ENCODE results near the gene ZNF23. TPM values are rescaled to one million over a fixed set of nuclear protein-coding genes. Genes with fewer than 3 reads are reported as not detected.

Gene ZNF23
- polyA plus RNA-seq, 1 experiment: 14.8 TPM

- no peak overlapping the region for H3K27ac ChIP-seq (ENCODE audit: low read depth, low read length)
- DNase-seq (ENCODE audit: low read depth, low spot score): no peak
- POLR2A ChIA-PET: no interaction called here
- no peak overlapping the region for H3K4me3 ChIP-seq (ENCODE audit: low read depth, low read length)
- CTCF ChIA-PET: interaction anchor here (0.8 to 2.2 kb wide), 3 partner anchors 13 to 73 kb away, joined by 4 to 7 read pairs (median 6); no protein-coding TSS in a partner anchor
- H3K9me3 ChIP-seq (ENCODE audit: control insufficient read depth, insufficient read depth, low read length): no peaks in the 10 kb centered on the region; the same call in 1 of the 2 replicates
- H3K27me3 ChIP-seq (ENCODE audit: control insufficient read depth, insufficient read depth, low read length): peaks cover 15% of the 10 kb centered on the region
- TF ChIP-seq CTCF (IDR thresholded peaks at IDR 0.05; ENCODE audit: low read depth, low read length): no peak
These were observed 35.0 kb downstream of the ZNF23 start for GRCh38 chr16:71426880-71427615.

- ChIA-PET POLR2A (no interaction called here), CTCF (interaction anchor here (0.7 to 2.2 kb wide), 2 partner anchors 14 to 16 kb away, joined by 3 to 7 read pairs; no protein-coding TSS in a partner anchor)
- DNase-seq (ENCODE audit: low read depth, low spot score): peak; percentile 26
- Histone ChIP-seq H3K27me3 (ENCODE audit: control insufficient read depth, insufficient read depth, low read length) (peaks cover 15% of the 10 kb centered on the region), H3K27ac (ENCODE audit: low read depth, low read length) (no peak overlapping the region), H3K9me3 (ENCODE audit: control insufficient read depth, insufficient read depth, low read length) (no peaks in the 10 kb centered on the region; the same call in 1 of the 2 replicates), H3K4me3 (ENCODE audit: low read depth, low read length) (peak overlapping the region; percentile 39; the same call in 1 of the 2 replicates)
- TF ChIP-seq CTCF (IDR thresholded peaks at IDR 0.05; ENCODE audit: low read depth, low read length): no peak
These were observed 35.8 kb downstream of the ZNF23 start for GRCh38 chr16:71426069-71426879.

- ChIA-PET CTCF (interaction anchor here (0.7 to 2.2 kb wide), 2 partner anchors 13 to 16 kb away, joined by 3 to 7 read pairs; no protein-coding TSS in a partner anchor), POLR2A (no interaction called here)
- Histone ChIP-seq H3K27ac (ENCODE audit: low read depth, low read length) (no peak overlapping the region), H3K27me3 (ENCODE audit: control insufficient read depth, insufficient read depth, low read length) (peaks cover 15% of the 10 kb centered on the region), H3K9me3 (ENCODE audit: control insufficient read depth, insufficient read depth, low read length) (no peaks in the 10 kb centered on the region; the same call in 1 of the 2 replicates), H3K4me3 (ENCODE audit: low read depth, low read length) (no peak overlapping the region)
- DNase-seq (ENCODE audit: low read depth, low spot score): no peak
- TF ChIP-seq CTCF (IDR thresholded peaks at IDR 0.05; ENCODE audit: low read depth, low read length): no peak
These were observed 36.3 kb downstream of the ZNF23 start for GRCh38 chr16:71425746-71426068.

- TF ChIP-seq CTCF (IDR thresholded peaks at IDR 0.05; ENCODE audit: low read depth, low read length): no peak
- ChIA-PET POLR2A (no interaction called here), CTCF (interaction anchor here (1.8 kb wide), 1 partner anchor 11 kb away, joined by 7 read pairs; no protein-coding TSS in a partner anchor)
- Histone ChIP-seq H3K4me3 (ENCODE audit: low read depth, low read length) (no peak overlapping the region), H3K27me3 (ENCODE audit: control insufficient read depth, insufficient read depth, low read length) (peaks cover 15% of the 10 kb centered on the region), H3K9me3 (ENCODE audit: control insufficient read depth, insufficient read depth, low read length) (no peaks in the 10 kb centered on the region; the same call in 1 of the 2 replicates), H3K27ac (ENCODE audit: low read depth, low read length) (no peak overlapping the region)
- DNase-seq (ENCODE audit: low read depth, low spot score): no peak
These were observed 37.4 kb downstream of the ZNF23 start for GRCh38 chr16:71424626-71425025.
